HEK293 (cell line): ENCODE results near the gene NPHP4.

Experiments used
- HOXA7 ChIP-seq: sonication (generic); formaldehyde crosslinking; IDR thresholded peaks from 2 replicates; pipeline ENCODE4 v1.8.1; 2022; ENCODE audit warnings: missing genetic modification reagents, borderline replicate concordance
- KLF1 ChIP-seq: fragments of 450-650 bp; formaldehyde crosslinking; IDR thresholded peaks from 2 replicates; pipeline ENCODE4 v1.5.1; 2016; ENCODE audit warnings: missing biosample characterization, missing genetic modification characterization
- KLF10 ChIP-seq: fragments of 450-650 bp; IDR thresholded peaks from 2 replicates; pipeline ENCODE4 v1.5.1; 2018; ENCODE audit warnings: missing biosample characterization, mild to moderate bottlenecking, missing genetic modification characterization
- ZBTB7A ChIP-seq: fragments of 450-650 bp; formaldehyde crosslinking; IDR thresholded peaks from 2 replicates; pipeline ENCODE4 v1.5.1; 2016; ENCODE audit warnings: low read depth, missing biosample characterization, missing genetic modification characterization
- ZNF621 ChIP-seq: fragments of 450-650 bp; formaldehyde crosslinking; IDR thresholded peaks from 2 replicates; pipeline ENCODE4 v1.5.1; 2017; ENCODE audit warnings: missing biosample characterization, missing genetic modification characterization
- ZNF623 ChIP-seq: fragments of 450-650 bp; formaldehyde crosslinking; IDR thresholded peaks from 2 replicates; pipeline ENCODE4 v1.5.1; 2016; ENCODE audit warnings: missing biosample characterization, missing genetic modification characterization
- ZNF777 ChIP-seq: fragments of 450-650 bp; formaldehyde crosslinking; IDR thresholded peaks from 2 replicates; pipeline ENCODE4 v1.5.1; 2017; ENCODE audit warnings: missing biosample characterization, missing genetic modification characterization, borderline replicate concordance

DNA sequence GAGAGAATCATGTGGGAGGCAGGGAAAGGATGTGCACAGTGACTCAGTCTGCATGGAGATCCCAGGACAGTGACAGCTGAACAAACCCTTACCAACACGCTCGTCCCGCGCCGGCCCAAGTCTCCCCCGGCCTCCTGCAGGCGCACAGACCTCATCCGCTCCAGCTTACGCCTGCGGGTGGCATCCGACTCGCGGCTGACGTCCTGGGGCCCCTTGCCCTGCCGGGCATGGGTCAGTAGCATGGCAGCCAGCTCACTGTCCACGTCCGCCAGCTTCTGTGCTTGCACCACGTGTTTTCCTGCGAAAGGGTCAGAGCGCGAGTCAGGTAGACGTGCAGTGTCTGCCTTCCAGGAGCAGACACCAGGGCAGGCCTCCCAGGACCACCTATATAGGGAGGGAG is 115.2 kb downstream of the NPHP4 start:
- TF ChIP-seq ZNF777 (tag by site-specific recombination): no peak
- TF ChIP-seq ZNF623: no peak
- TF ChIP-seq KLF10 (tag by site-specific recombination): no peak
- TF ChIP-seq KLF1 (tag by site-specific recombination): no peak
- no peak for TF ChIP-seq HOXA7 (CRISPR knock-in tag)
- no peak for TF ChIP-seq ZBTB7A (tag by site-specific recombination)
- TF ChIP-seq ZNF621: no peak
